ENCODE measurements around the gene ARHGAP32. TPM values are rescaled to one million over a fixed set of nuclear protein-coding genes. Genes with fewer than 3 reads are reported as not detected.
"Not testable (repeated sequence)": the region's sequence is repeated elsewhere in the genome, so short reads cannot be mapped to it uniquely, and the experiment has no call there.

The ARHGAP32 gene
- total RNA-seq, 1 donor, result 20.1 TPM

DNA sequence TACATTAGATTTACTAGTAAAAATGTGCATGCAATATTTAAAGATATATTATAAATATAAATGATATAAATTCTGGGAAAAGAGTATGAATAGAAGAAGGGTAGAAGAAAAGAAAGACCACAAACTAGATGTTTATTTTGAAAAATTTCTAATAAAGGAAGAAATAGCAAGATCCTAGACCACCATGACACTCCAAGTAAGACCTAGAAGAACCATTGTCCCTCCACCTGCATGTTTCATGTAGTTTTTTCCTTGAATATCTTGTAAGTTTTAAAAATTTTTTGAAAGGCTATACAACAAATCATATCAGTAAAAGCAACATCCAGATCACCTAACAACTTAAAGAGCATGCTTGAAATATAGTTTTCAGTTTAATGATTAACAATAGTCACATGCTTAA lies 46.8 kb downstream of the ARHGAP32 start:
- TF ChIP-seq, protein P1, sequence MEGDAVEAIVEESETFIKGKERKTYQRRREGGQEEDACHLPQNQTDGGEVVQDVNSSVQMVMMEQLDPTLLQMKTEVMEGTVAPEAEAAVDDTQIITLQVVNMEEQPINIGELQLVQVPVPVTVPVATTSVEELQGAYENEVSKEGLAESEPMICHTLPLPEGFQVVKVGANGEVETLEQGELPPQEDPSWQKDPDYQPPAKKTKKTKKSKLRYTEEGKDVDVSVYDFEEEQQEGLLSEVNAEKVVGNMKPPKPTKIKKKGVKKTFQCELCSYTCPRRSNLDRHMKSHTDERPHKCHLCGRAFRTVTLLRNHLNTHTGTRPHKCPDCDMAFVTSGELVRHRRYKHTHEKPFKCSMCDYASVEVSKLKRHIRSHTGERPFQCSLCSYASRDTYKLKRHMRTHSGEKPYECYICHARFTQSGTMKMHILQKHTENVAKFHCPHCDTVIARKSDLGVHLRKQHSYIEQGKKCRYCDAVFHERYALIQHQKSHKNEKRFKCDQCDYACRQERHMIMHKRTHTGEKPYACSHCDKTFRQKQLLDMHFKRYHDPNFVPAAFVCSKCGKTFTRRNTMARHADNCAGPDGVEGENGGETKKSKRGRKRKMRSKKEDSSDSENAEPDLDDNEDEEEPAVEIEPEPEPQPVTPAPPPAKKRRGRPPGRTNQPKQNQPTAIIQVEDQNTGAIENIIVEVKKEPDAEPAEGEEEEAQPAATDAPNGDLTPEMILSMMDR (IDR thresholded peaks at IDR 0.05; ENCODE audit: insufficient read depth, low read length), result no peak
- no peak for DNase-seq (ENCODE audit: low read depth)
- no peak overlapping the region for H3K4me3 ChIP-seq (ENCODE audit: low read depth, low read length)

DNA sequence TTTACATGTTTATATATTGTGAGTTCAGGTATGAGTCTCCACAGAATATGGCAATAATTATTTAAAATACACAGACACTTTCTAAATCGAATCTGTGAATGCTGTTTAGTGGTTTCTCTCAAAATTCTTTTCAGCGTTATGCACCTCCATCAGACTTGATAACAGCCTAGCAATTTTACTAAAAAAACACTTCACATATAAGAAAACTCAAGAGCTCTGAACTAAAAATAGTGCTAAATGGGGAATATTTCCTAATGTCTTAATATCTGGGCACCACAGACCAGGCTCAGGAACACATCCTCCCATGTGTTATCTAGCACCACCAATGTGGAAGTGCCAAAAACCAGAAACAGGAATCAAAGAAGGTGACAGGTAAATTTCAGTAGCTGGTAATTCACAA lies 47.9 kb downstream of the ARHGAP32 start:
- TF ChIP-seq, protein P1 (IDR thresholded peaks at IDR 0.05; ENCODE audit: insufficient read depth, low read length), result no peak
- peak; percentile 16 for DNase-seq (ENCODE audit: low read depth)

DNA sequence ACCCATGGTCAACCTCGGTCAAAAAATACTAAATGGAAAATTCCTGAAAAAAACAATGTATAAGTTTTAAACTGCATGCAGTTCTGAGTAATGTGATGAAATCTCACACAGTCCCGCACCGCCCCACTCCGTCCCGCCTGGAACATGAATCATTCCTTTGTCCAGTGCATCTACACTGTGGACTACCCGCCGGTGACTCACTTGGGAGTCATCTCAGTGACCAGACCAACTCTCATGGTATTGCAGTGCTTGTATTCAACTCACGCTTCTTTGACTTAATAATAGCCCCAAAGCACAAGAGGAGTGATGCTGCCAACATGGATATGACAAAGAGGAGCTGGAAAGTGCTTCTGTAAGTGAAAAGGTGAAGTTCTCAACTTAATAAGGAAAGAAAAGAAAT lies 48.8 kb downstream of the ARHGAP32 start:
- TF ChIP-seq, protein P1 (IDR thresholded peaks at IDR 0.05; ENCODE audit: insufficient read depth, low read length), result no peak
- H3K4me3 ChIP-seq (ENCODE audit: low read depth, low read length), result peak overlapping the region; percentile 15
- DNase-seq (ENCODE audit: low read depth), result peak; percentile 98

More for the DNA sequence above, 47.9 kb downstream of the ARHGAP32 start:
- no peak overlapping the region for H3K4me3 ChIP-seq (ENCODE audit: low read depth, low read length)

DNA sequence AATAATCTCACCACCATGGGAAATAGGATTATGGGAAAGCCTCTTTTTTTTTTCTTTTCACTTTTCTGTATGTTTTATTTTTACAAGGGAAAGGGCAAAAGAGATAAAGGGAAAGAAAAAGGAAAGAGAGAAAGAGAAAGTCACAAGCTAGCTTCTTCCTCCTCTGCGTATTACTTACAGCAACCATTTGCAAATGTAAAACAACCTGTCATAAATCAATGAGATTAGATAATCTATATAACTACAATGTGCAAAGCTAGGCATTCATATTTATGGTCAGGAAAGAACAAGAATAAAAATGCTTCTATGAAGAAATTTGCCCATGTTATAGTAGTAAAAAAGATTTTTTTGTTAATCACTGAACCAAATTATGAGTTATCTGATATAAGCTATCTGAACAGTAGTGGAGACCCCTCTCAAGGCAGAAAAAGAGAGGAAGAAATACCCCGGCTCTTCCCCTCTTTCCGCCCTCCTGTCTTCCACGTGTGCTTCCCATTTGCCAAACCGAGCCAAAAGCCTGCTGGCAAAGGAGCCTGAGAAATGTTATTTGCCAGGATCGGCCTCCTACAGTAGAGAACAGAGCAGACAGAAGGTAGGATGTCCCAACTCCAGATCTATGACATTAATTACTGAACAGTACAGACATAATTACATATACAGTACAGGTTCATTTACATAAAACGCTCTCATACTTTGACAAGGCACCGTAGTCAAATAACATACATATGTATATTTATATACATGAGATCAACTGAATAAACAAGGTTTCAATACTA lies 50.2 kb downstream of the ARHGAP32 start:
- H3K4me3 ChIP-seq (ENCODE audit: low read depth, low read length), result no peak overlapping the region
- DNase-seq (ENCODE audit: low read depth), result peak; percentile 46
- TF ChIP-seq, protein P1 (IDR thresholded peaks at IDR 0.05; ENCODE audit: insufficient read depth, low read length), result no peak

DNA sequence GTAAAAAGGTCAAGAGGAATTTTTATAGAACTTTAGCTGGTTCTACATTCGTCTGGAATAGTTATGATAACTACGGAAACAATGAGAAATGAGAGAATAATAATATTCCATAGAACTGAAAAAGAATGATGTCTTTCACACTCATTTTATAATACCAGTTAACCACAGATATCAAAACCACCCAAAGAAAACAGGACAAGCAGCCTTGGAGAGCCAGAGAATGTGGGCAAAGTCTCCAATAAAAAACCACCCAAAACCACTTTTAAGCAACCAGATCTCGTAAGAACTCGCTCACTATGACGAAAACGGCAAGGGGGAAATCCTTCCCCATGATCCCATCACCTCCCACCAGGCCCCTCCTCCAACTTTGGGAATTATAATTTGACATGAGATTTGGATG lies 60.8 kb downstream of the ARHGAP32 start:
- H3K4me3 ChIP-seq (ENCODE audit: low read depth, low read length), result no peak overlapping the region
- DNase-seq (ENCODE audit: low read depth), result no peak
- TF ChIP-seq, protein P1 (IDR thresholded peaks at IDR 0.05; ENCODE audit: insufficient read depth, low read length), result no peak

DNA sequence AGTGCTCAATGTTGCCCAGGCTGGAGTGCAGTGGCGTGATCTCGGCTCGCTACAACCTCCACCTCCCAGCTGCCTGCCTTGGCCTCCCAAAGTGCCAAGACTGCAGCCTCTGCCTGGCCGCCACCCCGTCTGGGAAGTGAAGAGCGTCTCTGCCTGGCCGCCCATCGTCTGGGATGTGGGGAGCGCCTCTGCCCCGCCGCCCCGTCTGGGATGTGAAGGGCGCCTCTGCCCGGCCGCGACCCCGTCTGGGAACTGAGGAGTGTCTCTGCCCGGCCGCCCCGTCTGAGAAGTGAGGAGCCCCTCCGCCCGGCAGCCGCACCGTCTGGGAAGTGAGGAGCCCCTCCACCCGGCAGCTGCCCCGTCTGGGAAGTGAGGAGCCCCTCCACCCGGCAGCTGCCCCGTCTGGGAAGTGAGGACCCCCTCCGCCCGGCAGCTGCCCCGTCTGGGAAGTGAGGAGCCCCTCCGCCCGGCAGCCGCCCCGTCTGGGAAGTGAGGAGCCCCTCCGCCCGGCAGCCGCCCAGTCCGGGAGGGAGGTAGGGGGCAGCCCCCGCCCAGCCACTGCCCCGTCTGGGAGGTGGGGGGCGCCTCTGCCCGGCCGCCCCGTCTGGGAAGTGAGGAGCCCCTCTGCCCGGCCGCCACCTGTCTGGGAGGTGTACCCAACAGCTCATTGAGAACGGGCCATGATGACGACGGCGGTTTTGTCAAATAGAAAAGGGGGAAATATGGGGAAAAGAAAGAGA lies 63.1 kb downstream of the ARHGAP32 start:
- H3K4me3 ChIP-seq (ENCODE audit: low read depth, low read length); DNase-seq (ENCODE audit: low read depth): not testable (repeated sequence)

DNA sequence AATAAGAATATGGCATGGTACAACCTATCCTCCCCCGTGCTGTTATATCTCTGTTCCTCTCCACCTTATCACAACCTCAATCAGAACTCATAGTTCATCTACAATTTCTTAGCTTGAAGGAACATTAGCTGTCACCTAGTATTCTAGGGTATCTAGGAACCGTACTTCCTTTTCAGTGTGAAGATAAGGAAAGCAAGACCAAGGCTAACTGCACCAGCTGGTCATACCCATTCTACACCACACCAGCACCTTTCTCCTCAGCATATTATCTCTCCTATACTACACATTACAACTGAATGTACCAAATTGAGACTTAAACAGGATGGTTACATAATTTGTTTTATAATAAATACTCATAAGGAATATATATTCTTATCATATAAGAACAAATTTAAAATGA lies 73.1 kb downstream of the ARHGAP32 start:
- TF ChIP-seq, protein P1 (IDR thresholded peaks at IDR 0.05; ENCODE audit: insufficient read depth, low read length), result no peak
- H3K4me3 ChIP-seq (ENCODE audit: low read depth, low read length), result no peak overlapping the region
- no peak for DNase-seq (ENCODE audit: low read depth)
